Measurements from ENCODE around the gene LCN6. TPM values are rescaled to one million over a fixed set of nuclear protein-coding genes. Genes with fewer than 3 reads are reported as not detected.
A peak's percentile ranks its signal among the peaks of the same experiment; 100 is the strongest.

The LCN6 gene
- total and polyA plus RNA-seq, 2 of the 13 experiments (the other 11 are each of a cell fraction or from before 2014, with no cell fraction given) = not detected

GRCh38 chr9:136728080-136728547 lies 20.2 kb downstream of the LCN6 start (continued):
- TF ChIP-seq PRDM4 (CRISPR knock-in tag; IDR thresholded peaks at IDR 0.05; ENCODE audit: borderline replicate concordance) (no peak; the same call in 1 of the 2 replicates), ONECUT2 (CRISPR knock-in tag; IDR thresholded peaks at IDR 0.05) (peak; percentile 34; the same call in 1 of the 2 replicates), NCOA2 (CRISPR knock-in tag; IDR thresholded peaks at IDR 0.05) (peak; percentile 50; the same call in 1 of the 2 replicates), GTF3A (CRISPR knock-in tag; conservative IDR thresholded peaks at IDR 0.05) (no peak), ZNF451 (CRISPR knock-in tag; IDR thresholded peaks at IDR 0.05) (no peak; the same call in none of the 2 replicates), MEIS2 (CRISPR knock-in tag; IDR thresholded peaks at IDR 0.05) (peak; percentile 87), KDM1A (CRISPR knock-in tag; IDR thresholded peaks at IDR 0.05) (no peak), HNF1A (IDR thresholded peaks at IDR 0.05; ENCODE audit: low read depth) (no peak), HNF1A (CRISPR knock-in tag; IDR thresholded peaks at IDR 0.05; ENCODE audit: borderline replicate concordance) (peak; percentile 56; the same call in 1 of the 2 replicates), ZNF724P (CRISPR knock-in tag; IDR thresholded peaks at IDR 0.05; ENCODE audit: borderline replicate concordance) (peak; percentile 91; the same call in 1 of the 2 replicates), ZNF740 (CRISPR knock-in tag; IDR thresholded peaks at IDR 0.05) (peak; percentile 73), TRAFD1 (CRISPR knock-in tag; IDR thresholded peaks at IDR 0.05; ENCODE audit: borderline replicate concordance) (no peak), DPF2 (CRISPR knock-in tag; IDR thresholded peaks at IDR 0.05; ENCODE audit: borderline replicate concordance, low read depth) (no peak), MAFK (conservative IDR thresholded peaks at IDR 0.05 in 1 of 2, IDR thresholded peaks at IDR 0.05 in 1 of 2; ENCODE audit: low read length in 2 of 2) (no peak), RXRA (CRISPR knock-in tag; IDR thresholded peaks at IDR 0.05) (peak; percentile 57; the same call in 1 of the 2 replicates), ZNF619 (CRISPR knock-in tag; IDR thresholded peaks at IDR 0.05) (no peak), PCBP2 (optimal IDR thresholded peaks at IDR 0.05; ENCODE audit: low read depth, low read length, poor library complexity, severe bottlenecking) (no peak), GABPA (IDR thresholded peaks at IDR 0.05; ENCODE audit: low read depth, low read length) (no peak), GABPA (CRISPR knock-in tag; IDR thresholded peaks at IDR 0.05; ENCODE audit: low read depth) (0 out of 2 replicates have a peak, but pooled peaks have one; percentile 21), PHF21A (CRISPR knock-in tag; IDR thresholded peaks at IDR 0.05) (no peak), ZNF468 (CRISPR knock-in tag; IDR thresholded peaks at IDR 0.05) (no peak), SMARCC2 (IDR thresholded peaks at IDR 0.05) (no peak), KLF11 (CRISPR knock-in tag; IDR thresholded peaks at IDR 0.05) (no peak), SATB2 (CRISPR knock-in tag; IDR thresholded peaks at IDR 0.05) (peak; percentile 81; the same call in 1 of the 2 replicates)
